Measurements from ENCODE around the gene ZNF839. TPM values are rescaled to one million over a fixed set of nuclear protein-coding genes. Genes with fewer than 3 reads are reported as not detected.

The ZNF839 gene
- polyA plus RNA-seq, 1 of the 3 experiments (the other 2 are of a cell fraction): 15.4 TPM

GRCh38 chr14:102378830-102379229 is 59.3 kb downstream of the ZNF839 start:
- H3K4me2 ChIP-seq: no peak overlapping the region
- ChIA-PET POLR2A (no interaction called here), CTCF (no interaction called here)
- no peaks in the 10 kb centered on the region for H4K20me1 ChIP-seq (ENCODE audit: insufficient read depth)
- H3K36me3 ChIP-seq (replicated peaks in 1 of 2; ENCODE audit: control insufficient read depth in 1 of 2, insufficient read depth in 2 of 2, low read length in 1 of 2): peaks cover 11 to 16% of the 10 kb centered on the region in 2 experiments
- no peaks in the 10 kb centered on the region for H3K9me3 ChIP-seq
- H3K79me2 ChIP-seq (ENCODE audit: insufficient read depth): peaks cover 13% of the 10 kb centered on the region; the same call in 1 of the 2 replicates
- H3K9me2 ChIP-seq: no peaks in the 10 kb centered on the region
- H2AFZ ChIP-seq (ENCODE audit: low read depth): no peak overlapping the region
- H3K27ac ChIP-seq (ENCODE audit: low read depth in 2 of 2, low read length in 1 of 2): no peak overlapping the region
- H3K9ac ChIP-seq: no peak overlapping the region
- H3K27me3 ChIP-seq (ENCODE audit: insufficient read depth): no peaks in the 10 kb centered on the region
- TF ChIP-seq, protein P1, sequence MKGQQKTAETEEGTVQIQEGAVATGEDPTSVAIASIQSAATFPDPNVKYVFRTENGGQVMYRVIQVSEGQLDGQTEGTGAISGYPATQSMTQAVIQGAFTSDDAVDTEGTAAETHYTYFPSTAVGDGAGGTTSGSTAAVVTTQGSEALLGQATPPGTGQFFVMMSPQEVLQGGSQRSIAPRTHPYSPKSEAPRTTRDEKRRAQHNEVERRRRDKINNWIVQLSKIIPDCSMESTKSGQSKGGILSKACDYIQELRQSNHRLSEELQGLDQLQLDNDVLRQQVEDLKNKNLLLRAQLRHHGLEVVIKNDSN (IDR thresholded peaks at IDR 0.05; ENCODE audit: borderline replicate concordance, low read depth): no peak
- TF ChIP-seq FOXM1 (IDR thresholded peaks at IDR 0.05; ENCODE audit: low read depth) (no peak), POLR2AphosphoS5 (IDR thresholded peaks at IDR 0.05; ENCODE audit: low read depth, low read length) (no peak), NRF1 (IDR thresholded peaks at IDR 0.05; ENCODE audit: low read depth, low read length) (no peak), GABPA (IDR thresholded peaks at IDR 0.05; ENCODE audit: low read depth) (no peak), RXRA (IDR thresholded peaks at IDR 0.05; ENCODE audit: borderline replicate concordance, low read depth) (no peak), RCOR1 (IDR thresholded peaks at IDR 0.05; ENCODE audit: low read length) (no peak), REST (IDR thresholded peaks at IDR 0.05; ENCODE audit: low read depth, low read length) (no peak), PBX3 (IDR thresholded peaks at IDR 0.05) (no peak), RFX5 (IDR thresholded peaks at IDR 0.05; ENCODE audit: low read length) (no peak)
- no peak for DNase-seq
- H3K4me1 ChIP-seq (ENCODE audit: control insufficient read depth in 1 of 2, insufficient read depth in 2 of 2, low read depth in 1 of 2, low read length in 1 of 2): no peaks in the 10 kb centered on the region
- 94% methylated on average over 9 of the region's 9 CpGs for WGBS (ENCODE audit: low lambda C conversion rate)
- H3K4me3 ChIP-seq (ENCODE audit: low read depth in 2 of 2, low read length in 1 of 2): no peak overlapping the region
- H3F3A ChIP-seq (replicated peaks; ENCODE audit: insufficient read depth): no peaks in the 10 kb centered on the region

- CTCF ChIA-PET: interaction anchor here (1.0 to 2.5 kb wide), 2 partner anchors 51 to 138 kb away, joined by 3 to 11 read pairs; no protein-coding TSS in a partner anchor
- POLR2A ChIA-PET: no interaction called here
Measured at GRCh38 chr14:102387086-102387485, 67.5 kb downstream of the ZNF839 start.

More at GRCh38 chr14:102387086-102387485, 67.5 kb downstream of the ZNF839 start:
- no peaks in the 10 kb centered on the region for H3K9me2 ChIP-seq
- no peaks in the 10 kb centered on the region for H3K9me3 ChIP-seq
- no peaks in the 10 kb centered on the region for H3K4me1 ChIP-seq (ENCODE audit: control insufficient read depth in 1 of 2, insufficient read depth in 2 of 2, low read depth in 1 of 2, low read length in 1 of 2)
- no peak overlapping the region for H3K4me3 ChIP-seq (ENCODE audit: low read depth in 2 of 2, low read length in 1 of 2)
- peaks cover 0 to 12% of the 10 kb centered on the region in 2 experiments for H3K36me3 ChIP-seq (replicated peaks in 1 of 2; ENCODE audit: control insufficient read depth in 1 of 2, insufficient read depth in 2 of 2, low read length in 1 of 2)
- no peaks in the 10 kb centered on the region for H3K27me3 ChIP-seq (ENCODE audit: insufficient read depth)
- H3K27ac ChIP-seq (ENCODE audit: low read depth in 2 of 2, low read length in 1 of 2): no peak overlapping the region
- H3F3A ChIP-seq (replicated peaks; ENCODE audit: insufficient read depth): peaks cover 4% of the 10 kb centered on the region
- TF ChIP-seq EP300 (IDR thresholded peaks at IDR 0.05; ENCODE audit: borderline replicate concordance in 1 of 2, low read depth in 1 of 2, low read length in 1 of 2) (no peak), ZBTB33 (IDR thresholded peaks at IDR 0.05; ENCODE audit: borderline replicate concordance, low read depth) (no peak), TCF12 (IDR thresholded peaks at IDR 0.05) (no peak), MXI1 (IDR thresholded peaks at IDR 0.05; ENCODE audit: low read depth, low read length) (no peak), TEAD4 (IDR thresholded peaks at IDR 0.05; ENCODE audit: borderline replicate concordance, insufficient read depth) (no peak), FOSL2 (IDR thresholded peaks at IDR 0.05; ENCODE audit: borderline replicate concordance, low read depth) (no peak), RXRA (IDR thresholded peaks at IDR 0.05; ENCODE audit: borderline replicate concordance, low read depth) (no peak), SIN3A (IDR thresholded peaks at IDR 0.05; ENCODE audit: borderline replicate concordance, low read depth, low read length) (no peak), CHD2 (IDR thresholded peaks at IDR 0.05; ENCODE audit: low read length, partially characterized antibody) (no peak), USF2 (IDR thresholded peaks at IDR 0.05; ENCODE audit: borderline replicate concordance, low read depth, low read length) (no peak), MEF2A (IDR thresholded peaks at IDR 0.05; ENCODE audit: borderline replicate concordance, low read depth) (no peak)
- DNase-seq: no peak
- no peak overlapping the region for H3K9ac ChIP-seq
- no peak overlapping the region for H3K4me2 ChIP-seq
- no peaks in the 10 kb centered on the region for H4K20me1 ChIP-seq (ENCODE audit: insufficient read depth)
- no peaks in the 10 kb centered on the region for H3K79me2 ChIP-seq (ENCODE audit: insufficient read depth)
- no peak overlapping the region for H2AFZ ChIP-seq (ENCODE audit: low read depth)
